Forelimb muscle (tissue), 1 donor: Measurements from ENCODE around the gene ATP5ME. TPM values are rescaled to one million over a fixed set of nuclear protein-coding genes. Genes with fewer than 3 reads are reported as not detected.
"Not testable (repeated sequence)": the region's sequence is repeated elsewhere in the genome, so short reads cannot be mapped to it uniquely, and the experiment has no call there.

Source experiments
- DNase-seq: peaks from one replicate; pipeline ENCODE4 v3.0.0-alpha.2; 2013; ENCODE audit warnings: low read depth
- polyA plus RNA-seq: library from polyadenylated mRNA; unstranded; fragments of 120-200 nt; gene quantifications from one replicate; pipeline ENCODE4 v1.2.1, GENCODE V29; 2013; ENCODE audit not compliant: insufficient read length

ATP5ME gene
- polyA plus RNA-seq, 1 donor, result 288 TPM

DNA sequence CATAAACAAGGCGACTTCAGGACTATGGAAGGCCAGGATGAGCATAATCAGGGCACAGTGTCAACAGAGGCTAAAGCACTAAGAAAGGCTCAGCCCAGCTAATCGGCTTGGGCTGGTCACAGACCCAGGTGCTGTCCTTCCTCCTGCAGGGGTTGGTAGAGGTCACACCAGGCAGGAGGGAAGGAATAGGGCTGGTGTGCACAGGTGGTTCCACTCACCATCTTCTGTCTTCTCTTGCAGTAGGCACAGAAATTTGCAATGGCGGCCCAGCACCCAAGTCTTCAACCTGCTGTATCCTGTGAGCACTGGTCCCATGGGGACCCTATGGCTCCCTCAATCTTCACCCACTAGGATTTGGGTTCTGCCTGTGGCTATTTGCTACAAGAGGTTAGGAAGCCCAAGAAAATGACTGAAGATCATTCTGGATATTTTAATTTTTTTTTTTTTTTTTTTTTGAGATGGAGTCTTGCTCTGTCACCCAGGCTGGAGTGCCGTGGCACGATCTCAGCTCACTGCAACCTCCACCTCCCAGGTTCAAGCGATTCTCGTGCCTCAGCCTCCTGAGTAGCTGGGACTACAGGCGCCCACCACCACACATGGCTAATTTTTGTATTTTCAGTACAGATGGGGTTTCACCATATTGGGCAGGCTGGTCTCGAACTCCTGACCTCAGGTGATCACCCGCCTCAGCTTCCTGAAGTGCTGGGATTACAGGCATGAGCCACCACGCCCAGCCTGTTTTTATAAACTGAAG lies 4.1 kb downstream of the ATP5ME start:
- DNase-seq, result not testable (repeated sequence)

DNA sequence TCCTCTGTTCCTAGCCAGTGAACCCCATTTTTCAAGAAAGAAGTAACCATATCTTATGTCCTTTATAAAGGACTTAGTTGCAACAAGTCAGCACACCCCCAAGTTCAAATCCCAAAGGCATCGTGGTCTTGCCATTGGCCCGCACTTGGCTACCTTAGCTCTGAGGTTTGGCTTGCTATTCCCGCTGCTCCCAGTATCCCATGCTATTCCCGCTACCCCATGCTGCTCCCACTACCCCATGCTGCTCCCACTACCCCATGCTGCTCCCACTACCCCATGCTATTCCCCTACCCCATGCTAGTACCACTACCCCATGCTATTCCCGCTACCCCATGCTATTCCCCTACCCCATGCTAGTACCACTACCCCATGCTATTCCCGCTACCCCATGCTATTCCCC lies 5.9 kb downstream of the ATP5ME start:
- not testable (repeated sequence) for DNase-seq

DNA sequence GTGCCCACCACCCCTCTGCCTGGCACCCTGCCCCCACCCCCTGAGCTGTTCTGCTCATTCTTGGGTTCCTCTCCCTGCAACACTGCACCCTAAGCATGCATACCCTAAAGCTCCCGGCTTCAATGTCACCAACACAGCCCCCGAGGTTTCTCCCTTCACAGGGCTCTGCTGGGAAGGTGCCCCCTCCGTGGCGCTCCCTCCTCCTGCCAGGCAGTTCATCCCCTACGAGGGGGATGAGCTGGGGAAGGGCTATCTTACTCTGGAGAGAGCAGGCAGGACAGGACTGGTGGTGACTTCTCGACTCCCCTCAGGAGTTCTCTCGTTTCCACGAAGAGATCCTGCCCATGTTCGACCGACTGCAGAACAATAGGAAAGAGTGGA lies 6.5 kb downstream of the ATP5ME start:
- DNase-seq, result no peak

DNA sequence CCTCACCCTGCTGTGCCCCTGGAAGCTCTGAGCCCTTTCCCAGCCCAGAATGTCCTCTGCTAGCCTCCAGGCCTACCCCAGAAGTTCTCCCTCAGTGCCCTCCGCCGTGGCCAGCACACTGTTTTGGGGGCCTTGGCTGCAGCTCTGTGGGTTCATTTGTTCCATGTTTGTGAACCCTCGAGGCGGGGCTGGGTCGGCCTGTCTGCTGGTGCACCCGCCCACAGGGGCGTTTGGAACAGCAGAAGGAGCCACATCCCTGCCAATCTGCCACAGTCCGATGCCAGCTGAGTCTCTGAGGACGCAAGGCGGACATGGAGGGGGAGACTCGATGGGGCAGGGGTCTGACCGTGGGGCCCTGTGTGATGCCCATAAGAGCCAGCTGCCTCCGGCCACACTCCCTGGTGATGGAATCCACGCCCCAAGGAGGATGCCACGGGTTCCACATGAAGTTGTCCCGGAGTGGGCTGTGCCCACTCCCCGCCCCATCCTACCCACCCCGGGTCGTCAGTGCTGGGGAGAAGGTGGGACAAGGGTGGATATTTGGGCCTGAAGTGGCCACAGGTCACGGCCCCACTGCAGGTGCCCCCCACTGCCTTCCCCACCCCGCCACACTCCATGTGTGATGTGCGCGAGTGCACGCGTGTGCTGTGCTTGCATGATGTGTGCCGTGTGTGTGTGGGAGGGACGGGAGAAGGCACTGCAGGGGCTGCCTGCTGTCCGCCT lies 7.1 kb downstream of the ATP5ME start:
- no peak for DNase-seq

DNA sequence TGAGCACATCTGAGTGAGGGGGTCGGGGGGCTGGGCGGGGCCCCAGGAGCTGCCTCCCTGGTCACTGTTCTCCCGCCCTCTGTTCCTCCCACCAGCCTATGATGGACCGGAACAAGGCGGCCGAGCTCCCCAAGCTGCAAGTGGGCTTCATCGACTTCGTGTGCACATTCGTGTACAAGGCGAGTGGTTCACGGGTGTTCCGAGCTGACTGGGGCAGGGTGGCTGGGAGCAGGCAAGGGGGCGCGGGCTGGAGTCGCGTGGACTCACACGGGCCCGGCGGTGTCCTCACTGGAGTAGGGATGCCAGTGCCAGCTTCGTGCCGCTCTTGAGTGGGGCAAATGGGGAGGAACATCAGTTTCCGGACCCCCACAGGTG lies 7.7 kb downstream of the ATP5ME start:
- no peak for DNase-seq

DNA sequence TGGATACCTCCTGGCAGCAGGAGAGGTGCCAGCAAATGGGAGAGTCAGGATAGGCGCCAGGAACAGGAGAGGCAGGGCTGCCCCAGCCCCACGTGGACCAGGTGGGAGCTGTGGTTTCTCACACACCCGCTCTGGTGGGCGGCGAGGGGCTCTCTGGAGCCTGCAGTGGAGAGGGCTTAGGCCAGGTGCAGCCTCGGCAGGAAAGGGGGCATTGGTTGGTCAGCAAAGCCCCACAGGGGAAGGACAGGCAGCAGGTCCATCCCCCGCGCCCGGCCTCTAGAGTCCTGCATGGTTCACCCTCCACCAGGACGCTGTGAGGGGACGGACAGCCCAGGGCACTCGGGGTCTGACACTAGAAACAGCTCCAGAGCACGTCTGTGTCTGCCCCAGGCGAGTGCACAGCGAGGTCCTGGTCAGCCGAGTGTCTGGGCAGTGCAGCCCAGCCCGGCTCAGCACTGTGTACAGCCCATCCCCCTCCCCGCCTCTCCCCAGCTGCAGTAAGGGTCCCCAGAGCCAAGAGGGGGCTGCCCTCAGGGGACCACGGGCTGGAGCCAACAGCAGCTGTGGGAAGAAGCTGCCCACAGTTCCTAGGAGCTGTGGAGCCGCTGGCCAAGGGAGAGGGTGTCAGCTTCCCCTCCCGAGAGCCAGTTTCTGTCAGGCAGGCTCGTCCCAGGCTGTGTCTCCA lies 8.2 kb downstream of the ATP5ME start:
- no peak for DNase-seq

DNA sequence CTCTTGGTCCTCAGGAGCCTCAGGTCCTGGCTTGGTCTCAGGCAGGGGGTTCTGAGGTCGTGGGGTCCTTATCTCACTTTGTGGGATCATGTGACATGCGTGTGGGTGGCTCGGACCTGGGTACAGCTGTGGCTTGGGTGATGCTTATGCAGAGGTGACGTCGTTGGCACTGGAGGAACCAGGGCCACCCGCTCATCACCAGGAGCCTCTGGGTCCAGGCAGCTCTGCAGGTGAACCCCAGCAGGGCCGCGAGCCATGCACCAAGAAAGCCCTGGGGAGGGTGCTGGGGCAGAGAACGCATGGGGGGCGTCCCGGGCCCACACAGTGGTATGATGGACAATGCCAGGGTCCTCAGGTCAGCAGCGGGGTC lies 8.7 kb downstream of the ATP5ME start:
- no peak for DNase-seq

DNA sequence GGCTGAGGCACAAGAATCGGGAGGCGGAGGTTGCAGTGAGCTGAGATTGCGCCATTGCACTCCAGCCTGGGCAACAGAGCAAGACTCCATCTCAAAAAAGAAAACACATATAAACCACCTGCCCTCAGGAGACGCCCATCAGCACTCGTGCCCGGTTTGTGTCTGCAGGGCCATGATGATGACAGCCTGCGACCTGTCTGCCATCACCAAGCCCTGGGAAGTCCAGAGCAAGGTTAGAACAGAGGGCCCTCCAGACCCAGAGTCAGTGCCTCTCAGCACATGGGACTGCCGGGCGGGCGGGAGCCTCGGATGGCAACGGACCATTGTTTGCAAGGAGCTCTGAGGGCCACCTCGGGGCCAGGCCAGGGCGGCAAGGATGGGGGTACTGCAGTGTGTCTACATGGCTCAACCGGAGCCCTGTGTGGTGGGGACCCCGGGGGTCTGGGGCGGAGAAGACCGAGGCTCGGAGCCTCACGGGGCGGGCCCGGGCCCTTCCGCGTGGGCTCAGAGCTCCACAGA lies 9.3 kb downstream of the ATP5ME start:
- no peak for DNase-seq

DNA sequence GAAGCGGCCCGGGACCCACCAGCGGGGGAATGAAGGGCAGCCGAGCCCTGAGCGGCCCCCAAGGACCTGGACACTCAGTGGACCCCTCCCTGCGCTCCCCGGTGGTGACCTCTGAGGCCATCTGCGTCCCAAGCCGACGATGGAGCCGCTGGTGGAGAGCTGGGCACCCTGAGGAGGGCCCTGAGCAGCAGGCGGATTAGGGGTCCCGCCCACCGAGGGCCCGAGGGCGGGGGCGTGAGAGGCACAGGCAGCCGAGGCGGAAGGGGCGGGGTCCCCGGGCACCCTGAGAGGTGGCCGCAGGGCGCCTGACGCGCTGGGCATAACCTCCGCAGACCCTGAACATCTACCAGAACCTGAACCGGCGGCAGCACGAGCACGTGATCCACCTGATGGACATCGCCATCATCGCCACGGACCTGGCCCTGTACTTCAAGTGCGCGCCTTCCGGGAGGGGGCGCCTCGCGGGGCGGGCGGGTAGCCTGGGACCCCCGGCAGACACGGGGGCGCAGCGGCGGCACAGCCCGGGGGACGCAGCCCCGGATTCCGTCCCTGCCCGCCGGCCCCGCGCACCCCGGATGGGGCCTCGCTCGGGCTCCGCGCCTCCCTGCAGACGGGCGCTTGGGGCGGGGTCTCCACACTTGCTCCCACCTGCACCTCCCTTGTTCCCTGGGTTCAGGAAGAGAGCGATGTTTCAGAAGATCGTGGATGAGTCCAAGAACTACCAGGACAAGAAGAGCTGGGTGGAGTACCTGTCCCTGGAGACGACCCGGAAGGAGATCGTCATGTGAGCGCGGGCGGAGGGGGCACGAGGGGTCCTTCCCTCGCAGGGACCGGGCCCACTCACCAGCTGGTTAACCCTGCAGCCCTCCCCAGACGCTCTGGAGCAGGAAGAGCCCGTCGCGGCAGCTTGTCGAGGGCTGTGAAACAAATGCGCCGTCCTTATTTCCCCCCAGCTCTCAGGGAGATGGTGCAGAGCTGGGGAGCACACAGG lies 10.3 kb downstream of the ATP5ME start:
- no peak for DNase-seq

DNA sequence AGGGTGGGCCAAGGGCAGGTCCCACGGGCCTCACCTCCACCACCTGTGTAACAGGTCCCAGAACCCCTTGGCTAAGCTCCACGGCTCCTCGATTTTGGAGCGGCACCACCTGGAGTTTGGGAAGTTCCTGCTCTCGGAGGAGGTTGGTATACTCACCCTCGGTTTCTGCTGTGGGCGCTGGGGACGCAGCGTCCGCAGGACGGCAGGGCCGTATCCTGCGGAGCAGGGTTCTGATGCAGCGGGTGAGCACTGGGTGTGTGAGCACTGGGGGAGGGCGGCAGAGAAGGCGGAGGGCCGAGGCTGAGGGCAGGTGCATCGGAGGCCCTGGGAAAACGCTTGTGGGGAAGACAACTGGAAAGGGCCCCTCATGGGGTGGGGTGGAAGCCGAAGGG lies 11.0 kb downstream of the ATP5ME start:
- no peak for DNase-seq

DNA sequence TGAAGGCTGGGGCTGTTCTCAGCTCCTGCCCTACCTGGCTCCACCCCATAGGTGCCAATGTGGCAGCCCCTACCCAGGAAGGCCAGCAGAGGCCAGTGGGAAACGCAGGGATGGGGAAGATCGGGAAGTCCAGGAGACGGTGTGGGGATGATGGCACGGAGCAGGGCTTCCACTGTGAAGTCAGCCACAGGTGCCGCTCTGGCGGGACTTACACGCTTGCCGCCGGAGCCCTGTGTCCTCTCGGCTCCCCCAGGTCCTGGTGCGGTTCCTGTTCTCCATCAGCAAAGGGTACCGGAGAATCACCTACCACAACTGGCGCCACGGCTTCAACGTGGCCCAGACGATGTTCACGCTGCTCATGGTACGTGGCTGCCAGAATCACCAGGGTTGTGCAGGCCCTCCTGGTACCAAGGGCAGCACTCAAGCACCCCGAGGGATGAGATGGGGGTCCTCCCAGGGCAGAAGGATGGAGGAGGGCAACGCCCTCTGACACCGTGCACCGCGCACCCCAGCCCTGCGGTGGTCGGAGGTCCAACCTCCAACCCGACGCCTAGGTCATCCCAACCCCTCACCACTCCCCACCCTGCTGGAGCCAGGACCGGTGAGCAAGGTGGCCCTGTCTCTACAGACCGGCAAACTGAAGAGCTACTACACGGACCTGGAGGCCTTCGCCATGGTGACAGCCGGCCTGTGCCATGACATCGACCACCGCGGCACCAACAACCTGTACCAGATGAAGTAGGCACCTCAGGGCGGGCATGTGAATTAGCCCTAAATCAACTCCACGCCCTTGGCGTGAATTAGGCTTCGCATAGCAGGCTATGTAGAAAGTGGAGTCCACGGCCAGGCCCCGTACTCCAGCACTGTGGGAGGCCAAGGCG lies 12.0 kb downstream of the ATP5ME start:
- no peak for DNase-seq

DNA sequence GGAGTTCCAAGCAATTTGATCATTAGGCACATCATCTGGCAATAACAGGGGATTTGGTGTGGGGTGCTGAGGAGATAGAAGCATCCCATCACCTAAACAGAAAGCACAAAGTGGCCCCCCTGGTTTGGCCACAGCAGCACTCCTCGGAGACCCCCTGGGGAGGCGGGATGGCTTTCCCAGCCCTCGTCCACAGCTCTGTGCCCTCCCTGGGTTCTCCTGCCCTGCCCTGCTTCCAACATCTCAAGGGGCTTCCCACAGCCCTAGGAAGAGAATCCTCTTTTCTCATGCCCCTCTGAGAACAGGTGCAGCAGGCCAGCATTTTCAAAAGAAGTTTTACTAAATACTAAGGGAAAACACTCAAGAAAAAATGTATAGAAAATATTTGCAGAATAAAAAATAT lies 12.8 kb downstream of the ATP5ME start:
- DNase-seq, result no peak

DNA sequence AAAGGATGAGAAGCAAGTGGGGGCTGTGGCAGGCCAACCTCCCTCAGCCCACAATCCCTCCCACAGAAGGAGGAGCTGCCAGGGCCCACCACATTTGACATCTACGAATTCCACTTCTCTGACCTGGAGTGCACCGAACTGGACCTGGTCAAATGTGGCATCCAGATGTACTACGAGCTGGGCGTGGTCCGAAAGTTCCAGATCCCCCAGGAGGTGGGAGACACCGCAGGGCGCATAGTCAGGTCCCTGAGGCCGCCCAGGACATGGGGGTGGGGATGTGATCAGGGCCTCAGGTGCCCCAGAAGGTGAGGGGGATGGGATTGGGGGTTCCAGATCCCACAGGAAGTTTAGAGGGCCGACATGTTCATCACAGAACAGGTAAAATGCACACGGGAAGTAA lies 13.7 kb downstream of the ATP5ME start:
- DNase-seq, result no peak

DNA sequence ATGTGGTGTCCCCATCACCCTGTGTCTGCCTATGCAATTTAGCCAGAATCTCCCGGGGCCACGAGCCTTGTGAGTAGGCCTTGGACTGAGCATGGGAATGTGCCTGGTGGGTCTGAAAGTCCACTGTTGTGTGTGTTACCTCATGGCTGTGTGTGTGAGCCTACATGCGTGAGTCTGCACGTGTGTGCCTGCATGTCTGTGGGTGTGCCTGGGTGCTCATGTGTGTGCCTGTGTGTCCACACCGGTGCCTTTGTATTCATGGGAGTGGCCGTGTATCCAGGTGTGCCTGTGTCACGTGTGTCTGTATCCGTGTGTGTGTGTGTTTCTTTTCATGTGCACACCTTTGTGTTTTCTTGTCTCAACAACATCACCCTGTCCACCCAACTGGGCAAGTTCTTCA lies 14.2 kb downstream of the ATP5ME start:
- DNase-seq, result no peak

DNA sequence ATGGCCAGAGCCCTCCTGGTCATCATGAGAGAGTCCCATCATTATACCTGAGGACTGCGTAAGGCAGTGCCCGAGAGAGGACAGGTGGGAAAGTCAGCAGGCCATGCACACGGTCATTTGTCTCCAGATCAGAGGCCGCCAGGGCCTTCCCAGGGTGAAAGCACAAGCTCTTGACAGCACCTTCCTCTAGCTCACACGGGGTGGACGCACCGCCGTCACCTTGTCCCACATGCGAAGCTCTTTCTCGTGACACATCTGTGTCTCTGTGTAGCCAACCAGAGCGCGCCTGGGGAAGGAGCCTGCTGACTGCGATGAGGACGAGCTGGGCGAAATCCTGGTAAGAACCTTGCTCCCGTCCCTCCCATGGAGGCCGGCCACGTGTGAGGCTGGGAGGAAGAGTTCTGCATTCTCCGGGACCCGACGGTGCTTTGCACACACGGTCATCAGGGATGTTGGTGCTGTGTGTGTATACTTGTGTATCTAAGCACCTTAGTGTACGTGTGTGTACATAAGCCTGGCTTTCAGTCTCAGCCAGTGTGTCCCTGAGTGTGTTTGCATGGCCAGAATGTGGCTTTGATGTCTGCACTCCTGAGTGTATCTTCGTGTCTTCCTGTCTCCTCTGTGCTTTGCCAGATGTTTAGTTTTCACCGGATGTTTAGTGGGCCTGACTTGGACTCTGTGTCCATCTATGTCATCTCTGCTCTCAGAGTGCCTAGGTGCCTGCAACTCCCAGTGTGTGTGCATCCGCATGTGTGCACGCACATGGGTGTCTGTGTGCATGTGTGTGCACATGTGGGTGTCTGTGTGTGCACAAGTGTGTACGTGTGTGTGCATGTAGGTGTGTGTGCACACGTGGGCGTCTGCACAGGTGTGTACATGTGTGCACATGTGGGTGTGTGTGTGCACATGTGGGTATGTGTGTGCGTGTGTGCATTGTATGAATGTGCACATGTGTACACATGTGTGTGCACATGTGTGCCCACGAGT lies 15.1 kb downstream of the ATP5ME start:
- no peak for DNase-seq

DNA sequence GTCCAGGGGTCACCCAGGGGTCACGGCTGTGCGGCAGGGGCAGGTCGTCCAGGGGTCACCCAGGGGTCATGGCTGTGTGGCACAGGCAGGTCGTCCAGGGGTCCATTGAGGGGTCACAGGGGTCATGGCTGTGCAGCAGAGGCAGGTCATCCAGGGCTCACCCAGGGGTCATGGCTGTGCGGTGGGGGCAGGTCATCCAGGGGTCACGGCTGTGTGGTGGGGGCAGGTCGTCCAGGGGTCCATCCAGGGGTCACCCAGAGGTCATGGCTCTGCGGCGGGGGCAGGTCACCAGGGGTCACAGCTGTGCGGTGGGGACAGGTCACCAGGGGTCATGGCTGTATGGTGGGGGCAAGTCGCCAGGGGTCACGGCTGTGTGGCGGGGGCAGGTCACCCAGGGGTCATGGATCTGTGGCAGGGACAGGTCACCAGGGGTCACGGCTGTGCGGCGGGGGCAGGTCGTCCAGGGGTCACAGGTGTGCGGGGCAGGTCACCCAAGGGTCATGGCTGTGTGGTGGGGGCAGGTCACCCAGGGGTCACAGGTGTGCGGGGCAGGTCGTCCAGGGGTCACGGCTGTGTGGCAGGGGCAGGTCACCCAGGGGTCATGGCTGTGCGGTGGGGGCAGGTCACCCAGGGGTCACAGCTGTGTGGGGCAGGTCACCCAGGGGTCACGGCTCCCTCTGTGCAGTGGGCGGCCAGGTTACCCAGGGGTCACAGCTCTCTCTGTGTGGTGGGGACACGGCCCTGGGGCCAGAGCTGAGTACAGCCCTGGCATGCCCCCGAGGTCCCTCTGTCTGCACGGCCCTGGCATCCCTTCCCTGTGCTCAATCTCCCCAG lies 16.0 kb downstream of the ATP5ME start:
- no peak for DNase-seq

DNA sequence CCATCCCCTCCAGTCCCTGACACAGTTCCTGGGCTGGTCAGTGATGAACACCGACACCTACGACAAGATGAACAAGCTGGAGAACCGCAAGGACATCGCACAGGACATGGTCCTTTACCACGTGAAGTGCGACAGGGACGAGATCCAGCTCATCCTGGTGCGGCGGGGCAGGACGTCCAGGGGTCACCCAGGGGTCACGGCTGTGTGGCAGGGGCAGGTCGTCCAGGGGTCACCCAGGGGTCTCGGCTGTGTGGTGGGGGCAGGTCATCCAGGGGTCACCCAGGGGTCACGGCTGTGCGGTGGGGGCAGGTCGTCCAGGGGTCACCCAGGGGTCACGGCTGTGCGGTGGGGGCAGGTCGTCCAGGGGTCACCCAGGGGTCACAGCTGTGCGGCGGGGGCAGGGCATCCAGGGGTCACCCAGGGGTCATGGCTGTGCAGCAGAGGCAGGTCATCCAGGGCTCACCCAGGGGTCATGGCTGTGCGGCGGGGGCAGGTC lies 16.7 kb downstream of the ATP5ME start:
- no peak for DNase-seq
